GM19193 (cell line): Measurements from ENCODE around the gene OR4M1.
"Not testable (repeated sequence)": the region's sequence is repeated elsewhere in the genome, so short reads cannot be mapped to it uniquely, and the experiment has no call there.

Source experiments
- POLR2A ChIP-seq: IDR thresholded peaks from 4 replicates; pipeline ENCODE4 v1.6.1; 2011; ENCODE audit not compliant: insufficient read depth, insufficient read length; ENCODE audit errors: extremely low read depth

Gene OR4M1, protein sequence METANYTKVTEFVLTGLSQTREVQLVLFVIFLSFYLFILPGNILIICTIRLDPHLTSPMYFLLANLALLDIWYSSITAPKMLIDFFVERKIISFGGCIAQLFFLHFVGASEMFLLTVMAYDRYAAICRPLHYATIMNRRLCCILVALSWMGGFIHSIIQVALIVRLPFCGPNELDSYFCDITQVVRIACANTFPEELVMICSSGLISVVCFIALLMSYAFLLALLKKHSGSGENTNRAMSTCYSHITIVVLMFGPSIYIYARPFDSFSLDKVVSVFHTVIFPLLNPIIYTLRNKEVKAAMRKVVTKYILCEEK

DNA sequence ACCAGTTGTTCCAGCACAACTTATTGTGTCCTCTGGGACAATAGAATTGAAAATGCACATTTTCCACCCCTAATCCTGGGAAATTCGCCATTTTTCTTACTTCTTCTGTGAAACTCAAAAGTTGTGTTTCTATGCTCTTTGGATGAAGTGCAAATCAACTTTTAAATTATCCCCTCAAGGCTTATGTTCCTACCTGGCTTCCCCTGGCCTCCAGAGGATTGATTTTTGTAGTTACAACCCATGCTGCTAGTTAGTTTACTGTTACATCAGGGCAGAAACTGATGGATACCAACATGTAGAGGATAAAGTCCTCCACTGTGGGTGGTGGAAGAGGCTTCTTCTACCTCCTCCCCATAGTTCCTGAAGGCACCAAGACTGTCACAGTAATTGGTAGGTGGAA lies at the start of gene OR4M1:
TSS of gene OR4M1 (plus strand) at position 301 of the 400 bp plus-strand sequence. CDS start 6,819 bp downstream, outside the sequence.
- not testable (repeated sequence) for TF ChIP-seq POLR2A

DNA sequence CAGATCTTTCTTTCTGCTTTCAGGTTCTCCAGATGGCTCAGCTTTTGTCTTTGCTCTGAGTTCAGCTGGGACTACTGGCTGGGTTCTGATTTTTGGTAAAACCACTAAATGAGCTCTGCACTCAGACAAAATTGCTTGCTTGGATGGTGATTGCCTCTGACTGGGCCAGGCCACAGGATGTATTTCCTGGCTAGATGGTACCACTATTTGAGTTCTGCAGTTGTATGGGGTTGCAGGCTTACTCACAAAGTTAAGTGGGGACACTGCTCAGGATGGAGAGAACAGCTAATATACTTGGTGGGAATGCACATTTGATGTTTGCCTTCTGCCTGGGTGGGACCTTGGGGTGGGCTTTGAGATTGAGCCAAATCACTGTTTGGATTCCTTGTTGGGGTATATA lies 43.9 kb upstream of the OR4M1 start:
- TF ChIP-seq POLR2A = no peak

DNA sequence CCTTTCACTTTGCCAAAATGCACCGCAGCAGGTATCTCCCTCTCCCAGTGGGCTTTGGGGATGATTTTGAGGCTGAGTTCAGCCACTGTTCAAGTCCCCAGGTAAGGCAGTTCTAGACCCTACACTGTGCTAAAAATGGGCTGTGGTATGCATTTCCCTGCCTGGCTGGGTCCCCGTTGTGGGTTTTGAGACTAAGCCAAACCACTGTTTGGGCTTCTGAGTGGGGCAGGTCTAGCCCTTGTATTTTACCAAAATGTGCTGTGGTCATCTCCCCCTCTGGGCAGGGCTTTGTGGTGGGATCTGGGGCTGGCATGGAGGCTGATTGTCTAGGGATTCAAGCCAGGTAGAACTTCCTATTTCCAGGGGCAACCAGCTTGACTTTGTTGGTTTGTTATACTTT lies 43.5 kb upstream of the OR4M1 start:
- TF ChIP-seq POLR2A = no peak

DNA sequence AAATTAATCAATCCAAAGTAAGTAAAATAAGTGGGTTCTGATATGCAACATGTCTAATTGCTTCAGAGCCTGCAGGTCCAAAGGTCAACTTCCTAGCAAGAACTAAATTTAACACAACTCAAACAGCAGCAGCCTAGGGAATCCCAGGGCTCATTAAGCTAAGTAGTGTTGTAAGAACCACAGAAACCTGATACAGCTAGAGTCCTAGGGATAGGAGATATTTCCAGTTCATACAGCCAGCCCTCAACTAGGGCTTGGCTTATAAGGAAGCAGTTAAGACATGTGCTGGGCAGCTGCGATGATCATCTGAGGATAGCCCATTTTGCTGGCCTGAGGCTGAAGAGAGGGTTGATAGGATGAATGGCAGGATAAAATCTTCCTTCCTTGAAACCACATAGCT lies 30.0 kb upstream of the OR4M1 start, which contains the start of gene OR4Q3:
TSS of gene OR4Q3 (plus strand) at position 316 of the 400 bp plus-strand sequence.
- TF ChIP-seq POLR2A = no peak

DNA sequence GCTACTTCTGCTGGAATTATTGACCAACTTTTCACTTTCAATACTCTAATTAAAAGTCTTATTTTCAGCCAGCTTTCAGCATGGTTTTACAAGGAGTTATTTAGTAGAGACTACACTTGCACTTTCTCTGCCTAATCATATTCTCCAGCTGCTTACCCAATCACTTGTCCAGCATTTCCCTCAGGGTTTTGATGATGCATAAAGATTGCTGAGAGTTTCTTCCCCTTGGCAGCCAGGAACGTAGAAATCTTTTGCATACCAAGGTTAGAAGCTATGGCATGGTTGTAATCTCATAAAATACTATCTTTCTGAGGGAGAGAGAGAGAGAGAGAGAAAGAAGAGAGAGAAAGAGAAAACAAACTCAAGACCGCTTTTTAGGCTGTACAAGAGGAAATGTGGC lies 19.1 kb upstream of the OR4M1 start:
- no peak for TF ChIP-seq POLR2A

DNA sequence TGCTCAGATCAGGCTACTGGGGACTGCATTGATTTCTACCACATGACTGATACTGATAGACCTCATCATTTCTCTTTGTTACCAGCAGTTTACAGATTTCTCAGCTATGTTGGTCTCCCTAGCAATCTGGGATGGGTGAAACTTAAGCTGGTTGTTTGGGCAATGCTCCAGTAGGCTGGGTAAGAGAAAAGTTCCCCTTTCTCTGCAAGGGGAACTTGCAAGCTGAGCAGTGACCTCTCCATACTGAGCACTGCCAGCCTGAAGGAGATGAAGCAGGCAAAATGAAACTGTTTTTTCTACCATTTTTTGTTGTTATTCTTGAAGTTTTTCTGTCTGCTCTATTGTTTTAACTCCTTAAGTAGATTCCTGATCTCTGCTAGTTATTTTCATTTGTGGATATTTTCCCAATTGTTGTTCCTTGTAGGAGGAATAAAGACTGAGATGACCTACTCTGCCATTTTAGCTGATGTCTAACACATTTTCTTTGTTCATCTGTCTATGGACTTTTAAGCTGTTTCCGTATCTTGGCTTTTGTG lies 1.3 kb upstream of the OR4M1 start:
- TF ChIP-seq POLR2A = no peak

DNA sequence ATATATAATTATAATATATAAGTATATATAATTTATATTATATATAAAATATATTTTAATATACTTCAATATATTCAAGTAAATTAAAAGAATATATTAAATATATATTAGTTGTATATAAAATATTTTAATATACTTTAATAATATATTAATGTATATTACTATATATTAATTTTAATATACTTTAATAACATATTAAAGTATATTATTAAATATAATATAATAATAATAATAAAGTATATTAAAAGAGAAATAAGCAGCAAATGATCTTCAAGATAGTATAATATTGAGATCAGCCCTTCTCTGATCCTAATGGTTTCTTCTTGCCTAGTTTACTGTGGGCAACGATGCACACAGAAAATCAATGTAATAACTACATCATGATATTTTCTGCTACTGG lies 2.3 kb downstream of the OR4M1 start:
- TF ChIP-seq POLR2A = no peak

DNA sequence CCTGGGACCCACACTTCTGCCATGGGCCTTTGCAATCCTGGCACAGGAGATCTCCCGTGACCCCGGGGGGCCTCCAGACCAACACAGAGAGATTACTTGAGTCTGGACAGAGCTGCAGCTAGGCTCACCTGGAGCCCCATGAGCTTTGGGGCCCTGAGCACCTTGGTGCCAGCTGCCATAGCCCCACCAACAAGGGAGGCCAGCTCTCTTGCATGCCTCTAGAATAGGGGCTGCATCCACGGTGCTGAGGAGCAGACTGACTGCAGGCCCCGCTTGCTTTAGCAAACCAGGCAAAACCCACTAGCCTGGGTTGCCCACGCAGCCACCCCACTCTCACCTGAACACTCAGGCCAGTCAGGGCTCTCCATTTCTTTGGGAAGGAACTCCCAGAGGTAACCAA lies 26.6 kb downstream of the OR4M1 start:
- no peak for TF ChIP-seq POLR2A

DNA sequence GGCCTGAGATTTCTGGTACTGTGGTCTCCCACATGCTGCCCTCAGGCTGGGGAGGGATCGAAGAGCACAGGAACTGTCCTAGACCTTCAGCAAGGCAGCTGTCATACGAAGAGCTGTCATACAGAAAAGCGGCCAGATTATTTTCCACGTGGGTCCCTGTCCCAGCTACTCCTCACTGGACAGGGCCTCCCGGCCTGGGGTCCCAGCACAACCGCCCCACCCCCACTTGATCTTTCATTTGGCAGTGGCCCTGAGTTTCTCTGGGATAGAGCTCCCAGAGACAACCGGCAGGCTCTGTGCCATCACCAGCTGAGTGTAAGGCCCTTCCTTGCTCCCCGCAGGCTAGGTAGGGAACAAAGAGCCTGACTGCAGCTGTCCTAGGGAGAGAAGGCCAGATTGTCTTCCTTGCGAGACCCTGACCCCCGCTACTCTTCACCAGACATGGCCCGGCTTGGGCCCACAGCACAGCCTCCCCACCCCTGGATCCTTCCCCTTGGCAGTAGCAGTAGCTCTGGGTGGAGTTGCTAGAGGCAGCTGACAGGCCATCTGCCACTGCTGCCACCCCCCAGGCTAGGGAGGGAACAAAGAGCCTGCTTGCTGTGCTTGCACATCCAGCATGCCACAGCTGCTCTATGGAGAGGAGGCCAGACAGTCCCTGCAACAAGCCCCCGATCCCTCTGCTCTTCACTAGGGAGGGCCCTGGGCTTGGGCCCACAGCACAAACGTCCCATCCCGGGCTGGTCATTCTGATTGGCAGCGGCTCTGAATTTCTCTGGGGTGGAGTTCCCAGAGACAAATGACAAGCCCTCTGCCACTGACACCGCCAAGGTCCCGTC lies 27.2 kb downstream of the OR4M1 start:
- TF ChIP-seq POLR2A = no peak

DNA sequence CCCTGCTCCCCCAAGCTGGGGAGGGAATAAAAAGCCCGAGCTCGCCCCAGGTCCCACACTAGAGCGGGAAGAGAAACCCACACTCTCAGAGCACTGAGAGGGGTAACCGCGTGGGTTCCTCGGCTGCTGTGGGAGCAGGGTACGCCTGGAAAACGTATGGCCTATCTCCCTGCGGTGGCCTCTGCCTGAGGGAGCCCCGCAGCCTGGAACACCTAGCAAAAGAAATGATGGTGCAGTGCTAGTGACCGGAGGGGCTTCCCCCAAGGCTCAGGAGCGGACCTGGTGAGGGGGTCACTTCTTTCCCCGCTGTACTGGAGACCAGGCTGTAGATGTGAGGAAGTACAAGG lies 27.8 kb downstream of the OR4M1 start:
- no peak for TF ChIP-seq POLR2A

DNA sequence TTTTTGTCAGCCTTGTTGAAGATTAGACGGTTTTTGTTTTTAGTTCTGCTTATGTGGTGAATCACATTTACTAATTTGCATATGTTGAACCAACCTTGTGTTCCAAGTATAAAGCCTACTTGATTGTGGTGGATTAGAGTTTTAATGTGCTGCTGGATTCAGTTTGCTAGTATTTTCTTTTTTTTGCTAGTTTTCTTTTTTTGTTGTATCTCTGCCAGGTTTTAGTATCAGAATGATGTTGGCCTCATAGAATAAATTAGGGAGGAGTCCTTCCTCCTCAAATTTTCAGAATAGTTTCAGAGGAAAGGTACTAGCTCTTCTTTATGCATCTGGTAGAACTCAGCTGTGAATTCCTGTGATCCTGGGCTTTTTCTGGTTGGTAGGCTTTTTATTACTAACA lies 30.2 kb downstream of the OR4M1 start, which contains the start of gene OR4N2:
TSS of gene OR4N2 (plus strand) at position 301 of the 400 bp plus-strand sequence. CDS start 23,679 bp downstream, outside the sequence.
- not testable (repeated sequence) for TF ChIP-seq POLR2A

DNA sequence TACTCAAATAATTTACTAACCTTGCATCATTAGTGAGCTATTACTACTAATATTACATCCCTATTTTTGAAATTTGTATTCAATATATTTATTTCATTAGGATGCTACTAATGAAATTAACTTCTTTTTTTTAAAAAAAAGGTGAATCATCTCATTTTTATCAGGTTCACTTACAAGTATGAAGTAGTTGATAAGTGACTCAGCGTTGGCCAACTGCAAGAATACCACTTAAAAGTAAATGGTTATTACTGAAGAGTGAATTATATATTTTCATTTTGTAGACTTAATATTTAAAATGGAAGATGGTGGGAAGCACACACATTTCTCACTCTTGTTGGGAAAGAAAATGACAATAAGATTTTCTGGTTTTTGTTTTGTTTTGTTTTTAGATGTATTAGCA lies 49.9 kb downstream of the OR4M1 start:
- TF ChIP-seq POLR2A = no peak

DNA sequence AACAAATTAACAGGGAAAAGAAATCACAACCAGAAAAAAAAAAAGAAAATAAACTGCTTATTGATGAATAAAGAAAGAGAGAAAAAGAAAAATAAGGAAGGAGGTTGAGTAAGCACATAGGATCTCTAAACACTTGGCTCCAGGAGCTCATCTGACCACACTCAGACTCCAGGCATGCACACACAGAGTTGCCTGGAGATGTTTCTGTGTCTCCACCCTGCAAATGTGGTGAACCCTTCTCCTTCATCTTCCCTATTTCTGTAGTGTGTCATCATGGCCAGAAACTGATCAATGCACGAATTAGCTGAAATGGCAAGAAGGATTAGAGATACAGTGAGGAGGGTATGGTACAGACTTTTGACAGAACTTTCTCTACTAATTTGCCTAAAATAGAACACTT lies 50.5 kb downstream of the OR4M1 start:
- no peak for TF ChIP-seq POLR2A

DNA sequence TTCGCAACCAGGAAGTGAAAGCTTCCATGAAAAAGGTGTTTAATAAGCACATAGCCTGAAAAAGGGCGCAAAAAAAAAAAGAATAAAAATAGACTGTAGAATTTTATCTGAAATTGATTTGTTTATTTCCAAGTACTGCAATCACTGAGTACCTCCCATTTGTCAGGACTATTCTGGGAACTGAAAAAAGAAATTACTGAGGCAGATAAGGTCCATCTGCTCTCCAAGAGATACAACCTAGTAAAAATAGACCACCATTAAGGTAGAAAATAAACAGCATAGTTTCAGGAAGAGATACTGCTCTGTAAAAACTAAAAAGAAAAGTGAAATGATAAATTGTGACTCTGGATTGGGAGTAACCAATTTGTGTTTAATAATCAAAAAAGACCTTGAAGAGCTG lies 55.0 kb downstream of the OR4M1 start:
- no peak for TF ChIP-seq POLR2A
